Lower leg skin (tissue), 4 donors: ENCODE results near the gene PPP1R3F. TPM values are rescaled to one million over a fixed set of nuclear protein-coding genes. Genes with fewer than 3 reads are reported as not detected.

Experiments used
- DNase-seq, 2 donors: peaks; one replicate each; pipeline ENCODE4 v3.0.0-alpha.2; 2019; ENCODE audit warnings: low spot score in 2 of 2
- H3K4me3 ChIP-seq: fragments of 200-600 bp; sonication (generic); 2 replicates; pipeline ENCODE4 v1.5.1; 2017; ENCODE audit warnings: mild to moderate bottlenecking, low read depth; ENCODE audit not compliant: poor library complexity, severe bottlenecking
- CTCF ChIP-seq, 3 donors: fragments of 450-650 bp; IDR thresholded peaks; one replicate each; pipeline ENCODE4 v1.5.1; 2016; ENCODE audit warnings: antibody characterized with exemption in 3 of 3, mild to moderate bottlenecking in 3 of 3, moderate library complexity in 2 of 3
- POLR2A ChIP-seq, 2 donors: fragments of 450-650 bp; IDR thresholded peaks; one replicate each; pipeline ENCODE4 v1.6.1; 2016 to 2017; ENCODE audit warnings: antibody characterized with exemption in 2 of 2, mild to moderate bottlenecking in 1 of 2, moderate library complexity in 1 of 2
- WGBS, 2 donors: methylation state at CpG; one replicate each; pipeline ENCODE4 v1.1.5; 2018; 5-methylcytosine and 5-hydroxymethylcytosine counted together
- intact Hi-C: fragments of 100-400 bp; cut with DNase I; formaldehyde crosslinking; loops from one replicate; pipeline ENCODE4 v1.15.0; 2023; ENCODE audit warnings: low total_unique reads
- total RNA-seq, 4 donors: library from RNA; depleted of rRNA; stranded (reverse); fragments of >200 nt; gene quantifications; one replicate each; pipeline ENCODE4 v1.1.0, GENCODE V29; 2016

The PPP1R3F gene
- total RNA-seq, 4 donors from 2014 or later, result 4.7 to 10.9 (median 5.6) TPM

GRCh38 chrX:49250066-49250465 lies 19.5 kb upstream of the PPP1R3F start:
- DNase-seq, result no peak
- WGBS, 2 donors, result 85 to 87% methylated on average over 3 to 8 of the region's 13 CpGs
- TF ChIP-seq POLR2A (IDR thresholded peaks at IDR 0.05) (no peak), CTCF (IDR thresholded peaks at IDR 0.05) (no peak)
- no peak overlapping the region for H3K4me3 ChIP-seq
- intact Hi-C loops, result no loop called here

- no peak overlapping the region for H3K4me3 ChIP-seq
- intact Hi-C loops, result no loop called here
- WGBS, 2 donors, result 82 to 89% methylated on average over 7 to 9 of the region's 9 CpGs
- DNase-seq, result no peak
- TF ChIP-seq POLR2A (IDR thresholded peaks at IDR 0.05) (no peak), CTCF (IDR thresholded peaks at IDR 0.05) (no peak)
Measured at GRCh38 chrX:49250578-49250977, 19.0 kb upstream of the PPP1R3F start.

GRCh38 chrX:49251325-49251724 lies 18.3 kb upstream of the PPP1R3F start:
- DNase-seq, result no peak
- H3K4me3 ChIP-seq, result no peak overlapping the region
- 90 to 92% methylated on average over 9 to 13 of the region's 13 CpGs for WGBS, 2 donors
- TF ChIP-seq CTCF (IDR thresholded peaks at IDR 0.05), result no peak
- TF ChIP-seq POLR2A (IDR thresholded peaks at IDR 0.05), result no peak
- intact Hi-C loops, result no loop called here

GRCh38 chrX:49254639-49255038 lies 15.0 kb upstream of the PPP1R3F start:
- DNase-seq, result no peak
- 83 to 93% methylated on average over 6 to 7 of the region's 7 CpGs for WGBS, 2 donors
- no peak for TF ChIP-seq POLR2A (IDR thresholded peaks at IDR 0.05)
- TF ChIP-seq CTCF (IDR thresholded peaks at IDR 0.05), result no peak
- H3K4me3 ChIP-seq, result no peak overlapping the region
- intact Hi-C loops, result no loop called here

- WGBS, 2 donors, result 82 to 89% methylated on average over 7 to 9 of the region's 9 CpGs
- DNase-seq, result no peak
- TF ChIP-seq CTCF (IDR thresholded peaks at IDR 0.05) (no peak), POLR2A (IDR thresholded peaks at IDR 0.05) (no peak)
- intact Hi-C loops, result no loop called here
- H3K4me3 ChIP-seq, result no peak overlapping the region
Measured at GRCh38 chrX:49256268-49256995, 13.2 kb upstream of the PPP1R3F start.
